GM12874 (cell line): ENCODE measurements around the gene PDE6H.

Experiments used
- CTCF ChIP-seq: IDR thresholded peaks from 2 replicates; pipeline ENCODE4 v1.5.1; 2011; ENCODE audit warnings: low read depth, mild to moderate bottlenecking, control low read depth, low read length, moderate library complexity; ENCODE audit not compliant: insufficient read depth

PDE6H gene

GRCh38 chr12:14931791-14932560 is 40.9 kb upstream of the PDE6H start:
- no peak for TF ChIP-seq CTCF

- TF ChIP-seq CTCF, result no peak
These were observed 38.3 kb upstream of the PDE6H start for GRCh38 chr12:14934511-14934910.

- TF ChIP-seq CTCF, result no peak
These were observed 37.8 kb upstream of the PDE6H start for GRCh38 chr12:14935031-14935430.

- peak; percentile 32 for TF ChIP-seq CTCF
These were observed 36.5 kb upstream of the PDE6H start for GRCh38 chr12:14936224-14936861.

GRCh38 chr12:14937014-14937413 is 35.8 kb upstream of the PDE6H start:
- TF ChIP-seq CTCF, result no peak

GRCh38 chr12:14937689-14938088 is 35.2 kb upstream of the PDE6H start:
- TF ChIP-seq CTCF, result peak; percentile 45; the same call in 1 of the 2 replicates

GRCh38 chr12:14938301-14938700 is 34.5 kb upstream of the PDE6H start, which contains the start of gene ERP27:
TSS of gene ERP27 (minus strand) at chr12:14938537. CDS start at chr12:14938508, 29 bp downstream.
- TF ChIP-seq CTCF, result no peak
